Parathyroid adenoma (tissue), 2 donors: ENCODE data around the gene CCER1.

ENCODE experiments used
- H2AFZ ChIP-seq: fragments of 300-600 bp; sonication (generic); one replicate; pipeline ENCODE4 v1.7.0; 2017; ENCODE audit warnings: antibody characterized with exemption, mild to moderate bottlenecking
- H3K27ac ChIP-seq: fragments of 300-600 bp; sonication (generic); one replicate; pipeline ENCODE4 v1.7.0; 2017
- H3K27me3 ChIP-seq: fragments of 300-600 bp; sonication (generic); one replicate; pipeline ENCODE4 v1.7.0; 2017; ENCODE audit warnings: low read length; ENCODE audit not compliant: control insufficient read depth, insufficient read depth
- H3K36me3 ChIP-seq: fragments of 300-600 bp; sonication (generic); one replicate; pipeline ENCODE4 v1.7.0; 2017; ENCODE audit warnings: low read length; ENCODE audit not compliant: control insufficient read depth, insufficient read depth
- H3K4me1 ChIP-seq: fragments of 300-600 bp; sonication (generic); one replicate; pipeline ENCODE4 v1.7.0; 2017; ENCODE audit warnings: control low read depth
- H3K4me2 ChIP-seq: fragments of 300-600 bp; sonication (generic); one replicate; pipeline ENCODE4 v1.7.0; 2017; ENCODE audit warnings: low read length
- H3K4me3 ChIP-seq: fragments of 300-600 bp; sonication (generic); one replicate; pipeline ENCODE4 v1.7.0; 2017; ENCODE audit warnings: low read depth, low read length
- H3K79me2 ChIP-seq: fragments of 300-600 bp; sonication (generic); one replicate; pipeline ENCODE4 v1.7.0; 2017; ENCODE audit warnings: control low read depth
- H3K9ac ChIP-seq: fragments of 300-600 bp; sonication (generic); one replicate; pipeline ENCODE4 v1.7.0; 2017; ENCODE audit warnings: mild to moderate bottlenecking
- H3K9me3 ChIP-seq: fragments of 300-600 bp; sonication (generic); one replicate; pipeline ENCODE4 v1.7.0; 2017; ENCODE audit warnings: low read length; ENCODE audit not compliant: control insufficient read depth
- CTCF ChIP-seq: fragments of 300-600 bp; sonication (generic); IDR thresholded peaks from one replicate; pipeline ENCODE4 v1.7.0; 2017; ENCODE audit warnings: antibody characterized with exemption, mild to moderate bottlenecking
- donor health status: primary hyperparathyroidism.

Gene CCER1

GRCh38 chr12:90959032-90959431 lies 4.1 kb upstream of the CCER1 start:
- Histone ChIP-seq H3K36me3 (no peaks in the 10 kb centered on the region), H3K9me3 (no peaks in the 10 kb centered on the region), H3K4me2 (no peak overlapping the region), H3K9ac (no peak overlapping the region), H2AFZ (no peak overlapping the region), H3K4me3 (no peak overlapping the region), H3K27ac (no peak overlapping the region), H3K79me2 (no peaks in the 10 kb centered on the region), H3K27me3 (no peaks in the 10 kb centered on the region), H3K4me1 (no peaks in the 10 kb centered on the region)
- TF ChIP-seq CTCF = no peak

GRCh38 chr12:90958347-90958746 lies 3.4 kb upstream of the CCER1 start:
- Histone ChIP-seq H3K9me3 (no peaks in the 10 kb centered on the region), H3K9ac (no peak overlapping the region)

GRCh38 chr12:90954428-90954827 lies 548 bp downstream of the CCER1 start:
- no peak overlapping the region for H2AFZ ChIP-seq
- no peaks in the 10 kb centered on the region for H3K9me3 ChIP-seq
- H3K4me1 ChIP-seq = no peaks in the 10 kb centered on the region
- no peaks in the 10 kb centered on the region for H3K27me3 ChIP-seq
- H3K79me2 ChIP-seq = no peaks in the 10 kb centered on the region
- no peak for TF ChIP-seq CTCF
- no peak overlapping the region for H3K27ac ChIP-seq
- no peak overlapping the region for H3K9ac ChIP-seq
- H3K36me3 ChIP-seq = no peaks in the 10 kb centered on the region
- H3K4me2 ChIP-seq = no peak overlapping the region
- H3K4me3 ChIP-seq = no peak overlapping the region

More at GRCh38 chr12:90958347-90958746, 3.4 kb upstream of the CCER1 start:
- Histone ChIP-seq H3K4me2 (no peak overlapping the region), H3K4me1 (no peaks in the 10 kb centered on the region), H3K79me2 (no peaks in the 10 kb centered on the region), H2AFZ (no peak overlapping the region), H3K4me3 (no peak overlapping the region), H3K27ac (no peak overlapping the region), H3K36me3 (no peaks in the 10 kb centered on the region), H3K27me3 (no peaks in the 10 kb centered on the region)
- no peak for TF ChIP-seq CTCF

DNA sequence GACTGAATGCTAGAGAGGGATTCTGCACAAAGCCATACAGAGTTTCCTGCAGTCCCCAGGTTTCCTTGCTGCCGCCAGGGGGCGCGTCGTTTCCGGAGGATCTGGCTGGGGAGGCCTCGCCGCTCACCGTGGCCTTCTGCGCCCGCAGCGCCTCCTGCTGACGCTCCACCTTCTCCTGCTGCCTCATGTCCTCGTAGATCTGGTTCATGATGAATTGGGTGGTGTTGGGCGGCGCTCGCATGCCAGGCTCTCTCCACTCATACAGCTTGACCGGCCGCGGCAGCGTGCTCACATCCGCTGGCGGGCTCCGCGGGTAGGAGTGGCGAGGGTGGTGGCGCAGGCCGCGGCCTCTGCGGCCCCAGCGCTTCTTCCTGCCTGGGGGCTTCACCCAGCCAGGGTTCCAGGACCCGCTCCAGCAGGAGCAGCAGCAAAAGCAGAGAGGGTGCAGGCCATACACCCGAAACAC lies 987 bp downstream of the CCER1 start:
- peak; percentile 17 for TF ChIP-seq CTCF

GRCh38 chr12:90951432-90952105 lies 3.4 kb downstream of the CCER1 start:
- Histone ChIP-seq H3K36me3 (no peaks in the 10 kb centered on the region), H3K9ac (no peak overlapping the region), H3K9me3 (no peaks in the 10 kb centered on the region), H3K27me3 (no peaks in the 10 kb centered on the region), H3K79me2 (no peaks in the 10 kb centered on the region), H3K4me3 (no peak overlapping the region), H3K4me2 (no peak overlapping the region), H3K4me1 (no peaks in the 10 kb centered on the region), H2AFZ (no peak overlapping the region), H3K27ac (no peak overlapping the region)
- TF ChIP-seq CTCF = no peak

More for the DNA sequence above, 987 bp downstream of the CCER1 start:
- no peak overlapping the region for H3K9ac ChIP-seq
- H3K36me3 ChIP-seq = no peaks in the 10 kb centered on the region
- H3K79me2 ChIP-seq = no peaks in the 10 kb centered on the region
- H3K27me3 ChIP-seq = no peaks in the 10 kb centered on the region
- H3K9me3 ChIP-seq = no peaks in the 10 kb centered on the region
- no peak overlapping the region for H3K4me2 ChIP-seq
- H3K27ac ChIP-seq = no peak overlapping the region
- no peaks in the 10 kb centered on the region for H3K4me1 ChIP-seq
- H2AFZ ChIP-seq = no peak overlapping the region
- no peak overlapping the region for H3K4me3 ChIP-seq
